Measurements from ENCODE around the gene CEACAM8.
"Not testable (repeated sequence)": the region's sequence is repeated elsewhere in the genome, so short reads cannot be mapped to it uniquely, and the experiment has no call there.

Gene CEACAM8

DNA sequence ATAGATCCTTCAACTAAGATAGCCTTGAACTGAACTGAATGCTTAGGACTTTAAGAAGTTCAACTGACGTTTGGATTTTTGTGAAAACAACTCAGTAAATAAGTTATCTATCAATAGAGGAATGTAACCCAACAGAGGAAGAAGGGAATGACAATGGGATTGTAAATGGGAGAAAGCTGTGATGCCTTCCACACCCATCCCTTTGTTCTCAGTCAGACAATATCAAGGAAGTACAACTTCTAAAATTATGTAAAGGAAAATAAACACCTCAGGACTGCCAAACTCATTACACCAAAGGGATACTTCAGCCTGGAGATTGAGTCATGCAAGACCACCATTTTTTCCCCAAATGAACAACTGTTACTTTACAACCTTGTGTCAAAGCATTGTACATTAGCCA lies 21.1 kb downstream of the CEACAM8 start:
- no peak for DNase-seq (ENCODE audit: low spot score)

DNA sequence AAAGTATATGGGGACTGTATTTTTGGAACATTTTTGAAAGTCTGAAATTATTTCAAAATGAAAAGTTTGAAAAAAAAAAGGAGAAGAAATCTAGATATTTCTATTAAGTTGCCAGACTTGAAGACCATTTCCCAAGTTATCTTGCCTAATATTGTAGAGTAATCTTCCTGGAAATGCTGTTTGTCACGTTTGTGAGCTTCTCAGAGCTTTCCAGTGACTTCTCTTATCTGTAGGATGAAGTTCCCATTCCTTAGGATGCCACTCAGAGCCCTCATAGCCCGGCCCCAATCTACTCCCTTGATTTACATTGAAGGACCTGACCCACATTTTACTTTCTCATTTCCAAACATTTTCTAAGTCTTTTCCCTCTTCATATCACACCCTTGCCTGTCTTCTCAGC lies 23.6 kb downstream of the CEACAM8 start:
- DNase-seq (ENCODE audit: low spot score): no peak

DNA sequence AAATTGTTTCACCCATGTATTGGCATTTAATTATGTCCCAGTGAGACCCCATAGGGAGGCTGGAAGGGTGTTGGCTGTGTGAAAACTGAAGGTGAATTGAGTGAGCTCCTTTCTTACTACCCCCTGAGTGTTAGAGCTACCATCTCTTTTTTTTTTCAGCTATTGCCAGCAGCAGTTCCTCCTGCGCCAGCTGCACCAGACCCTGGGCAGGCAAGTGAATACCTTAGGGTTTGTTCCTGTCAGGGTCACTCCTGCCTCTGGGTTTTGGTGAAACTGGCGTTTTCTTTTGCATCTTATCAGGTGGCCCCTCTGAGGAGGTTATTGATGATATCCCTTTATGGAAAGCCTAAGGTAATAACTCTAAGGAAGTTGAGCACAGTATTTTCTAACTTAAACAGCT lies 25.5 kb downstream of the CEACAM8 start:
- no peak for DNase-seq (ENCODE audit: low spot score)

DNA sequence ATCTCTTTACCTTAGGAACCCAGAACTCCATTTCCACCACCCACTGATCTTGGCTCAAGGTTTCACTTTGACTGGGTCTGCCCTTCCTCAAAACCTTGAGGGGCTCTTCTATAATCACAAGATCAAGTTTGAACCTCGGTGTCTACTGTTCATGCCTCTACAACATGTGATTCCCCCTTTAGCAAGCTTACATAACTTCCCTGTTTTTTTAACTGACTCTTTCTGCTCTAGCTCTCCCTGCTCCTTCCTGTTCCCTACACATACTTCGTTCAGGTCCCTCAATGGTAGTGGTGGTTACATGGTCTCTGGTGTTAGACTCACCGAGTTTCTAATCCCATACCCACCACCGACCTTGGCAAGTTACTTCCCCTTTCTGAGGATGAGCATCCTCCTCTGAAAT lies 26.7 kb downstream of the CEACAM8 start:
- no peak for DNase-seq (ENCODE audit: low spot score)

DNA sequence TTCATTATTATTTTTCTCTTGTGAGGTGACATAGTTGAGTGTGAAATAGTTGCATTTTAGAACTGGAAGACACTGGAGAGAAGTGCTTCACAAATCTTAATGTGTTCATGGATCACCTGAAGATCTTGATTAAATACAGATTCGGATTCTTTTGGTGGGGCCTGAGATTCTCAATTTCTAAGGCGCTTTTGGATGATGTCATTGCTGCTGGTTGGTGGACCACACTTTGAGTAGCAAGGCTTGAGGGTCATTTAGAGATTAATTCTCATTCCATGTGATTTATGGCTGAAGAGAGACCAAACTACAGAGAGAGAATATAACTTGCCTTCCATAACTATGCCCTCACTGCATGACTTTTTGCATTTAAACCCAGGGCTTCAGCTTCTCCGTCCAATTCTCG lies 27.2 kb downstream of the CEACAM8 start:
- DNase-seq (ENCODE audit: low spot score): no peak

DNA sequence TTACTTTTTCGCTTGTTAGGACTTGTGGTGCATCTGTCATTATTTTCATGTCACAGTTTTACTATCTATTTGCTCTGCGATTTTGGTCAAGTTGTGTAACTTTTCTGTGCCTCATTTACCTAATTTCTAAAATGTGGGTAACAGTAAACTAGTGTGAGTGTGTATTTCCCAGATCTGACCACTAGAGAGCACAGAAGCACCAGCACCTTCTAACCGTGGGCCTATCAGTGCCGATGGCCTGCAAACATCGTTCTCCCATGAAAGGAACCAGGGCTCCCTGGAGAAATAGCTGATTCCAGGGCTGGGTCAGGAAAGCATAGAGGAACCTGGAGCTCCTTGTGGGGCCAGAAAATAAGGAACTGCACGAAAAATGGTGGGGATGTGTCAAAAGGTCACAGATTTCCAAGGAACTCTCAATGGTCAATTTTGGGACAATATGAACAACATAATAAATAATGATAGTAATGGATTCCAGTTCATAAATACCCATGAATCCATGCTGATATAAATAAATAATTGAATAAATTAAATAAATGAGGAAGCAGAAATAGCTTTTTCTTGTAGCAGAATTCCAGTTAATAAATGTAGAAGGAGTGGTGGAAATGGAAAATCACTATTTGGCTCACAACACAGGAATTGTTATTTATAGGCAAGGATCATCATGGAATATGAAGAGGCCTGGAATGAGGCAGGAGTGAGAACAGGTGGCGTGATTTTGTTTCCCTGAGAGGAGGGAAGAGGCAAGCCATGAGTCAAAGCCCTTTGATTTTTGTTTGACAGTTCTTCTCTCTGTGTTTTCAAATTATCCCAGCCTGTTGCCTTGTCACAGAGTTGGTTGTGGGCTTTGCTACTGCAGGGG lies 31.1 kb downstream of the CEACAM8 start:
- peak; percentile 68 for DNase-seq (ENCODE audit: low spot score)

DNA sequence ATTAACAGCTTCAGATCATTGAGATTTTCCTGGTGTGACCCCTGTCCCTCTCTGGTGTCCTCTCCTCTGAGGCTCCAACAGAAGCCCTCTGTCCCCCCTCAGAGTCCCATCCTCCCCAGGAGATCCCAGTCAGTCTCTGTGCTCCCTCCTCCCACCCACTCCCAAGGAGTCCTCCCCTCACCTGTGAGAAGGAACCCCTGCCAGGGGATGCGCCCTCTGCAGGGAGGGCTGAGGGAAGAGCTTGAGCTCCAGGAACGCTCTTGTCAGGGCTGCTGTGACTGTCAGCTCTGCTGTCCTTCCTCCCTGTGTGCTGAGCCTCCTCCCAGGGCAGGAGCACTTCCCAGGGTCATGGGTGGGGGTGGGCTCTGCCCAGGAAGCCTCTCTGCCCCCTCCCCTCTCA lies 33.2 kb downstream of the CEACAM8 start:
- no peak for DNase-seq (ENCODE audit: low spot score)

DNA sequence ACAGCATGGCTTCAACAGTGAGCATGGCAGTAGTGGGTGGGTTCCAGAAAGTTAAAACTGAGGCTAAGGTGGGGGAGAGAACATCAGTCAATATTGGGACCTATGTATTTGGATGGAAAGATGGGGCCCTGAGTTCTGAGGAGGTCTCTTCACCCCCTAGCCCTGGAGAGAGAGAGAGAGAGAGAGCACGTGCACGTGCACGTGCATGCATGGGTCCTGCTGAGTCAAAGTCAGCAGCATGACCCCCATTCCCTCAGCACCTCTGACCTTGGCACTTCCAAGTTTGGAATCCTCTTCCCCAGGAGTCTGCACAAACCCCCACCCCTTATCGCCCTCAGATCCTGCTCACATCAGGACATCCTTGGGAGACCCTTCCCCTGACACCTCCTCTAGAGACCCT lies 34.0 kb downstream of the CEACAM8 start:
- DNase-seq (ENCODE audit: low spot score): no peak

DNA sequence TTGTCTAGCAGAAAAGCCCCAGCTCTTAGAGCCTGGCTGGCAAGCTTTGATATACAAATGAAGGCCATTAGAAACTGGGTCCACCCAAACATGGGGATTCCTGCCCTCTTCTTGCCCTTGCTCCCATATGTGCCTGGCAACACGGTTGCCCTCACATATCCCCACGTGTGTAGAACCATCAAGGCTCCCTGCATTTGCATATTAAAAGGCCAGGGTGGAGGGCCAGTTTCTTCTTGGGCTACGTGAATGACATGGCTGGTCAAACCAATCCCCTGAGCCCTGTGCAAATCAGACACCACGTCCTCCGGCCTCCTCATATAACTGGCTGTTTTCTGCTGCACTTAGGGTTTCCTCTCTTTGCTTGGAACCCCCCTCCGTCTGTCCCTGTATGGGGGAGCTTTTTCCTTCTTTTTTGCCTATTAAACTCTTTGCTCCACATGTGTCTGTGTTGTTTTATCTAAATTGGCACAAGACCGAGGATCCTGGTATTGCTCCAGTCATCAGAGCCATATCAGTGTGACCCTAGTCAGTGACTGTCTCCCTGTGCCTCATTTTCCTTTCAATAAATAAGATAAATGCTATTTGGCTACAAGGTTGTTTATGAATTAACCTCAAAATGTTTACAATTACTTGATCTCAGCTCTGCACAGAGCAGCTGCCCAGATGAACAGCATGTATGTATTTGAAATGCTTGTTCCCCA lies 36.1 kb downstream of the CEACAM8 start:
- DNase-seq (ENCODE audit: low spot score): no peak

DNA sequence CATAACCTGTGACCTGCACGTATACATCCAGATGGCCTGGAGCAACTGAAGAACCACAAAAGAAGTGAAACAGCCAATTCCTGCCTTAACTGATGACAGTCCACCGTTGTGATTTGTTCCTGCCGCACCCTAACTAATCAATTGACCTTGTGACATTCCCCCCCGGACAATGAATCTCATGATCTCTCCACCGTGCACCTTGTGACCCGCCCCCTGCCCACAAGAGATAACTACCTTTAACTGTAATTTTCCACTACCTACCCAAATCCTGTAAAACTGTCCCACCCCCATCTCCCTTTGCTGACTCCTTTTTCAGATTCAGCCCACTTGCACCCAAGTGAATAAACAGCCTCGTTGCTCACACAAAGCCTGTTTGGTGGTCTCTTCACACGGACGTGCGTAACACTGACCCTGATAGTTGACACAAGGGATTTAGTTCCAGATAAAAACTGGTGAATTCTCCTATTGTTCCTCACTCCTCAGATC lies 37.3 kb downstream of the CEACAM8 start:
- not testable (repeated sequence) for DNase-seq (ENCODE audit: low spot score)

DNA sequence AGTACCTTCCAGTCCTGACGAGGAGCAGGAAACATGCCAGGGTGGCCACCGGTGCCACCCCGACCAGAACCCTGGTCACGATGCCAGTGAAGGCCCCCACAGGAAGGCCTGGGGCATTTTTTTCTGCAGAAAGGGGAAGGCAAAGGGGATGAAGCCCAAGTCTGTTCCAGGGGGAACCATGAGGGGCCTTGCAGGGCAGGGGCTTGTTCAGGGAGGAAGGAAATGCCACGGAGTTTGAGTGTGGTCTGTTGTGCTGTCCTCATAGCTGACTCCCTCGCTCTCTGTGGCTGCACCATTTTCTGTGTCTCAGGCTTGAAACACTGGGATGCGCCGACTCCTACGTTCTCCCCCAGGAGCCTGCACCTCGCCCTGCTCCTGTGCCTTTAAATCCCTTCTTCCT lies 38.9 kb downstream of the CEACAM8 start:
- DNase-seq (ENCODE audit: low spot score): no peak

DNA sequence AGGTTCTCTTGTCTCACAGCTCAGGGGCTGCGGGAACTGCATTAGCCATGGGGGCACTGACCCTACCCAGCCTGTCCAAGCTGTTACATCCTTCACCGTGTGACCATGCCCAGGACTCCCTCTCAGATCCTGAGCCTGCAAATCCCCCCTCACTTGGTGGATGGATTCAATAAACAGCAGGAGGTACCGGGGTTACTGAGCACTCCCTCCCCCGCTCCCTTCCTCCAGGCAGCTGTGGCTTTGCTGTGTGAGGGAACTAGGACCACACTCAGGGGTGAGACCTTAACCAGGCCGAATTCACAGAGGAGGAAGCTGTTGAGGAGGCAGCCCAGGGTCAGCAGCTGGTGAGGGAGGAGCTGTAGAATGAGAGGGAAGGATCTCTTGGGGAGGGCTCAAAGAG lies 39.4 kb downstream of the CEACAM8 start:
- no peak for DNase-seq (ENCODE audit: low spot score)

DNA sequence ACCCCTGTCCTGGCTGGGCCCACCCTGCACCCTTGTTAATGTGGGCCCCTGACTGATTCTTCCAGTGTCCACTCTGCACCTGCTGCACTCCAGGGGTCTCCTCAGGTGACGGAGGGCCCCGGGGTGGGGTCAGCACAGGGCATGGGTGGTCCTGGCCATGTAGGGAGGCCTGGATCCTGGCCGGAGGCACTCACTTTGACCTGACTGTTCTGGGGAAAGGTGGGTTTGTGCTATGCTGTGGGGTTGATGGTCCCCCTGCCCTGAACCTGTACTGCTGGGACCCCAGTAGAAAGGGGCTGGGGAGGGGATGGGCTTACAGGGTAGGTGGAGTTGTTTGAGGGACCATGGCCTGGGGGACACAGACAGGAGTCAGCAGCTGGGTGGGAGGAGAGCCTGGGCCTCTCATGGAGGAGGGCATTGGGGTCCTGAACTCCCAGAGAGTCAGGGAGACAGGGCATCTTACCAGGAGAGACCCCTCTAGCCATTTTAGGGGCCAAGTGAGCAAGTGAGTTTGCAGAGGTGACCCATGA lies 40.6 kb downstream of the CEACAM8 start:
- no peak for DNase-seq (ENCODE audit: low spot score)

DNA sequence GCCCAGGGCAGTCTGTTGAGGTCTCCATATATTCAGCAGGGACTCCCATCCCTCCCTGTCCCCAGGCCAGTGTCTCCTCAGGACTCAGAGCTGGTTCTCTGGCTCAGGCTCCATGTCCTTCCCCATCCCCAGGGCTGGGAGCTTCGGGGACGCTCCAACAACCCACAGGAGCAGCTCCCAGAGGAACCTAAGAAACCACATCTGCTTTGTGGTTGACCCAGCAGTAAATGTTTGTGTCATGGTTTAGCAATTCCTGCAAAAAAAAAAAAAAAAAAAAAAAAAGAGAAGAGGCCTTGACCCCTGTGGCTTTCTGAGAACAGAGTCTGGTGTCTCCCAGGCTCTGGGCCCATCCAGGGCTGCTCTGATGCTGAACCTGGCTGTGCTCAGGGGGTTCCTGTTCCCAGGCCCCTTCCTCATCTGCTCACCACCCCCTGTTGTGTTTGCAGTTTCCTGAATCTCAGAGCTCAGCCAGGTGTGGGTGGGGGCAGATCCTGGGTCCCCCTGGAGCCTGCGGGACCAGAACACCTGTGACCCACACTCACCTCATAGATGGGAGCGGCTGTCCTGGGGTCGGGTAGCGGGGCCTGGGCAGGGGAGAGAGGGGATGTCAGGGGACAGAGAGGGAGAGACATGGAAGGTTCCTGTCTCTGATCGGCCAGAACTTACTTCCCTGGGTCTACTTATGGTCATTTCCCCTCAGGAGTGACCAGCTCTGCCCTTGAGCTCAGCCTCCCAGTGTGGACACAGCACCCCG lies 41.3 kb downstream of the CEACAM8 start:
- no peak for DNase-seq (ENCODE audit: low spot score)

DNA sequence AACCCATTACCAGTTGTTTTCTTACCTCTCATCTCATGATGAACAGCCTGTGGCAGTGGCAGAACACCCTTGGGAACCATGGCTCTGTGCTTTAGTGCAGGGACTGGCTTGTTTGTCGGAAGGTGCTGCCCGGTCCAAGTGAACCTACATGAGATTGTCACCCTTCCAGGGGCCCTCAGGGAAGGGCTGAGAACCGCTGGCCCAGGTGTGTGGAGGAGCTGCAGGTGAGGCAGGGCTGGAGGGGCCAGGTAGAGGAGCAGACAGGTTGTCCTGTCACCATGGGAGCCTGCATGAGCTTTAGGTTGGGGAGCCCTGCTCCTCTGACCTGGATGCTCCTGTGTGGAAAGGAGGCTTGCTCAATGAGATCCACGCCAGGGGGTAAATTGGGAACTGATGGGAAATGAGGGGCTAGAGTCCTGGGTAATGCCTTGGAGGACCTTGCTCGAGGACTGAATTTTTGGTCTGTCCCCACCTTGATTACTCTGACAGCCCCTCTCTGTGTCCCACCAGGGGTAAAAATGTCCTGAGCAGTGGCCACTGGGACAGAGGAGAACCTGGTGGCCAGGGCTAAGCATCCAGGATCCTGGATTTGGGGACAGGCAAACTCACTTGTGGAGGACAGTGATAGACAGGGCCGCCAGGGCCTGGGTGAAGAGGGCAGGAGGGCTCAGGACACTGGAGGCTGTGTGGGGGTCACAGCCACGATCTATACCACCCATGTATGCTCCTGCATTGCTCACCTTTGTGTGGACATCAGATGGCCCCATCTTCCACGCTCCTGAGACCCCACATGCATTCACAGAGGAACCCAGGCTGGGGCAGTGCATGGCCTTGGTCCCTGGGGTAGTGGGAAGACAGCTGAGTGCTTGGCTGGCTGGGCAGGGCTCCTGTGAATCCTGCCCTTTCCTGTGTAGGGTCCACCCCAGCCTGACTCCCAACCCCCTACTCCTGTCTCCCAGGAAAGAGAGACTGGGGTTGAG lies 42.3 kb downstream of the CEACAM8 start:
- no peak for DNase-seq (ENCODE audit: low spot score)

DNA sequence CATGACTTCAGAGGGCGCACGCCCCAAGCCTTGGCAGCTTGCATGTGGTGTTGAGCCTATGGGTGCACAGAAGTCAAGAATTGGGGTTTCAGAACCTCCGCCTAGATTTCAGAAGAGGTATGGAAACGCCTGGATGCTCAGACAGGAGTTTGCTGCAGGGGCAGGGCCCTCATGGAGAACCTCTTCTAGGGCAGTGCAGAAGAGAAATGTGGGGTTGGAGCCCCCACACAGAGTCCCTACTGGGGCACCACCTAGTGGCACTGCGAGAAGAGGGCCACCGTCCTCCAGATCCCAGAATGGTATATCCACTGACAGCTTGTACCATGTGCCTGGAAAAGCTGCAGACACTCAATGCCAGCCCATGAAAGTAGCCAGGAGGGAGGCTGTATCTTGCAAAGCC lies 44.2 kb downstream of the CEACAM8 start:
- DNase-seq (ENCODE audit: low spot score): not testable (repeated sequence)

DNA sequence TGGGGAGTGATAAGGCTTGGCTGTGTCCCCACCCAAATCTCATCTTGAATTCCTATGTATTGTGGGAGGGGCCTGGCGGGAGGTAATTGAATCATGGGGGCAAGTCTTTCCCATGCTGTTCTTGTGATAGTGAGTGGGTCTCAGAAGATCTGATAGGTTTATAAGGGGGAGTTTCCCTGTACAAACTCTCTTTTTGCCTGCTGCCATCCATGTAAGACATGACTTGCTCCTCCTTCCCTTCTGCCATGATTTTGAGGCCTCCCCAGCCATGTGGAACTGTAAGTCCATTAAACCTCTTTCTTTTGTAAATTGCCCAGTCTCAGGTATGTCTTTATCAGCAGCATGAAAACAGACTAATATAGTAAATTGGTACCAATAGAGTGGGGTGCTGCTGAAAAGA lies 45.7 kb downstream of the CEACAM8 start:
- DNase-seq (ENCODE audit: low spot score): not testable (repeated sequence)

DNA sequence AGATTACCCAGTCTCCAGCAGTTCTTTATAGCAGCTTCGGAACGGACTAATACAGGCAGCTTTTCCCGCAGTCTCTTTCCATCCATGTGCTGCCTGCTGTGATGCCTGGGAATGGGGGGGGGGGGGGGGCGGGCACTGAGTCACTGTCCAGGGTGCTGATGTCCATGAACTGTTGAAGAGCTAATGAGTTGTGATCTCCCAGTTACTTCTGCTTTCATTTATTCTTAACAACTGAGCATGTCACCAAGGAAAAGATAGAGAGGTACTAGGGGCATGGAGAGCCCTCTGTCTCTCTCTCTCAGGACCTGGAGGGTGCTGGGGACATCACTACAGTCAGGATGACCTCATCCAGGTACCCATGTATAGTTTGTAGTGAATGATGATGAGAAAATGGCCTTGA lies 46.2 kb downstream of the CEACAM8 start:
- DNase-seq (ENCODE audit: low spot score): no peak

DNA sequence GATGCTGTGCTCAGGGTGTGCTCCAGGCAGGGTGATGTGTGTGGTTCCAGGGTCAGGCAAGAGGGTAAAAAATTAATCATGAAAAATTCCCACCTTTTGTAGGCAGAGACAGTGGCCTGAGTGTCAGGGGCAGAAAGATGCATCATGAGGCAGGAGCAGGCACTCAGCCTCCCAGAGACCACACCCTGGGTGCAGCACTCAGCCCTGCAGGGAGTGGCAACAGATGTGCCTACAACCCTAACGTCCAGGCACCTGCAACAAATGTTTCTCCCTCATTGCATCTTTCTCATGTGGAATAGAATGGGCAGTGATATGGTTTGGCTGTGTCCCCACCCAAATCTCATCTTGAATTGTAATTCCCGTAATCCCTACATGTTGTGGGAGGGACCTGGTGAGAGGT lies 46.8 kb downstream of the CEACAM8 start:
- no peak for DNase-seq (ENCODE audit: low spot score)

DNA sequence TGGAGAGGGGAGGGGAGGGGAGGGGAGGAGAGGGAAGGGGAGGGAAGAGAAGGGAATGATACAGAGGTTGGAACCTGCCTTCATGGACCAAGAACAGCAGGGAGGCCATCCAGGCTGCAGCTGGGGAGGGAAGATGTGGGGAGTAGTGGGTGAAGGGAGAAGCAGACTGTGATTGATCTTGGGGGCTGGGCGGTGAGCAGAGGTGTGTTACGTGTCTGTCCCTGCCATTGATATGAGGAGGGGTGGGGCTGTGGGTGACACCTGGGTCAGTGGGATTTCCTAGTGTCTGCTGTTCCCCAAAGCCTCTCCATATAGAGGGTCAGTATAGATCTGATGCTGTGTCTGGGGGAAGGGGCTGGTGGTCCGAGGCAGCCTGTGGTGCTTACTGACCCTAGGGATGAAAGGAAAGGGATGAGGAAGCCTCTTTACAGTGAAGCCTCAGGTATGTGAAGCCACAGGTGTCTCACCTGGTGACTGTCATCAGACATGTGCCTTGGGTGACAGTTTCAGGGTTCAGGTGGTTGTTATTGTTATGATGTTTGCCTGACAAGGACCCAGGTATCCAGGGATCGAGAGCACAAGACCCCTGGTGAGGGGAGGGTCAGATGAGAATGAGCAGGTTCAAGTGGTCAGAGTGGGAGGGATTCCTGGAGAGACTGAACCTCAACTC lies 47.8 kb downstream of the CEACAM8 start:
- no peak for DNase-seq (ENCODE audit: low spot score)

DNA sequence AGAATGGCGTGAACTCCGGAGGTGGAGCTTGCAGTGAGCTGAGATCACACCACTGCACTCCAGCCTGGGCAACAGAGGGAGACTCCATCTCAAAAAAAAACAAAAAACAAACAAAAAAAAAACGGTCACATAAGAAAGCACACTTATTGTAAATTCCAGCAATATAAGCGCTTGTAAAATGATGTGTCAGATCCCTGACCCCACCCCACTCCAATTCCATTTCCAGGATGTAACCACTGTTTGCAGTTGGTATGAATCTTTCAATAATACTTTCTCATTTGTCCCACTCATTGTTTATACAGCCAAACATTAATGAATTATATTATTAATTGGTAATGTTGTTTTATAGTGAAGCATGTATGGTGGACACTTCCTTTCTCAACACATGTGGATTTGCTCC lies 50.6 kb downstream of the CEACAM8 start:
- DNase-seq (ENCODE audit: low spot score): no peak

Measured in RKO (cell line).